SK-N-MC (cell line): ENCODE data around the gene RUNX1.
"Not testable (repeated sequence)": the region's sequence is repeated elsewhere in the genome, so short reads cannot be mapped to it uniquely, and the experiment has no call there.

Experiments
- DNase-seq: peaks from one replicate; pipeline ENCODE4 v3.0.0-alpha.2; 2011; ENCODE audit warnings: low read depth, low spot score
- H3K27ac ChIP-seq: fragments of 200-600 bp; sonication (generic); 2 replicates; pipeline ENCODE4 v1.5.1; 2016; ENCODE audit warnings: mixed run types
- H3K36me3 ChIP-seq: fragments of 200-600 bp; sonication (generic); 2 replicates; pipeline ENCODE4 v1.6.1; 2017; ENCODE audit warnings: antibody characterized with exemption, low read length, mixed read lengths; ENCODE audit not compliant: insufficient read depth
- H3K4me3 ChIP-seq: fragments of 200-600 bp; sonication (generic); 2 replicates; pipeline ENCODE4 v1.5.1; 2016
- H3K9ac ChIP-seq: fragments of 200-600 bp; sonication (generic); 2 replicates; pipeline ENCODE4 v1.8.0; 2017; ENCODE audit warnings: mixed run types, mixed read lengths; ENCODE audit not compliant: insufficient read length
- H3K9me3 ChIP-seq: fragments of 200-600 bp; sonication (generic); 2 replicates; pipeline ENCODE4 v1.6.1; 2017; ENCODE audit warnings: low read depth, mild to moderate bottlenecking, antibody characterized with exemption, low read length, moderate library complexity, mixed read lengths
- EZH2 ChIP-seq: fragments of 200-600 bp; sonication (generic); IDR thresholded peaks from one replicate; pipeline ENCODE4 v1.6.1; 2017; ENCODE audit warnings: antibody characterized with exemption
- FOXP2 ChIP-seq: optimal IDR thresholded peaks from 2 replicates; pipeline ENCODE3; 2011; ENCODE audit warnings: mild to moderate bottlenecking, moderate library complexity; ENCODE audit not compliant: insufficient read depth; ENCODE audit errors: extremely low read length, control extremely low read depth
- POLR2AphosphoS5 ChIP-seq: IDR thresholded peaks from 2 replicates; pipeline ENCODE4 v1.6.1; 2012; ENCODE audit warnings: mild to moderate bottlenecking, low read depth, low read length, borderline replicate concordance

Gene RUNX1

GRCh38 chr21:34970566-34970965 is 78.5 kb downstream of the RUNX1 start:
- no peak overlapping the region for H3K4me3 ChIP-seq
- TF ChIP-seq FOXP2 (no peak), EZH2 (no peak), POLR2AphosphoS5 (no peak)
- no peak for DNase-seq
- H3K36me3 ChIP-seq = no peaks in the 10 kb centered on the region
- no peaks in the 10 kb centered on the region for H3K9me3 ChIP-seq
- H3K27ac ChIP-seq = no peak overlapping the region
- H3K9ac ChIP-seq = no peak overlapping the region

GRCh38 chr21:34970167-34970500 is 79.0 kb downstream of the RUNX1 start:
- TF ChIP-seq POLR2AphosphoS5 (no peak), EZH2 (no peak), FOXP2 (no peak)
- Histone ChIP-seq H3K4me3 (no peak overlapping the region), H3K9me3 (no peaks in the 10 kb centered on the region), H3K36me3 (no peaks in the 10 kb centered on the region), H3K9ac (no peak overlapping the region), H3K27ac (no peak overlapping the region)
- DNase-seq = no peak

DNA sequence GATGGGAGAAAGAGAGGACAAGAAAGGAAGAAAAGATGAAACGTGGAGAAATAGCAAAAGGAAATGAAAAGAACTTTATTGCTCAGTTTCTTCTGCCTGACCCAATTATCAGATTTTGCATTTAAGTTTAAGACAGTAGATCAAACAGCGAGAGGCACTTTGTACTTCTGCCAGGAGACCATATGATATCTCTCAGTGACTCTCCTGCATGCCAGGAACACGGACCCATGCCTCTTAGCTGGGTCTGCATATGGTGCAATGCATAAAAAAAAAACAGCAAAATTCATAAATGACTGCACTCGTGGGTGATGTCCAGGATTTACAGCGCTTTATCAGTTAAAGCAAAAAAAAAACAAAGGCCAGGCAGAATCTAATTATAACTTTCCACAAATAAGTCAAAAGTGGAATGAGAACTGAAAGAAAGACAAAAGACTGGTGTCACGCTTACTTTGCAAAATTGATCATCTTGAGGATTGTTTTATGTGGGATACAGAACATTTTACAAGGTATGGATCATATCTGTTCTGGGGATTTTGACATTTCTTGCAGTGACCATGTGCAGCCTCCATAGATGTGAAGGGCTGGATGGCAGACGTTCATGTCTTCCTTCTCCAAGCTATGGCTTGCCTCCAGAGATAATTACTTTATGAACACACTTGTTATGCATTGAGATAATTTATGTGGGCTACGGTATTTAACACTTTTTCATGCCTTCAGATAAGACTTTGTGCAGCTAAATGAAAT is 79.5 kb downstream of the RUNX1 start:
- H3K27ac ChIP-seq = no peak overlapping the region
- H3K4me3 ChIP-seq = no peak overlapping the region
- no peak for TF ChIP-seq EZH2
- TF ChIP-seq POLR2AphosphoS5 = no peak
- H3K9me3 ChIP-seq = no peaks in the 10 kb centered on the region
- DNase-seq = no peak
- no peak overlapping the region for H3K9ac ChIP-seq
- no peaks in the 10 kb centered on the region for H3K36me3 ChIP-seq

DNA sequence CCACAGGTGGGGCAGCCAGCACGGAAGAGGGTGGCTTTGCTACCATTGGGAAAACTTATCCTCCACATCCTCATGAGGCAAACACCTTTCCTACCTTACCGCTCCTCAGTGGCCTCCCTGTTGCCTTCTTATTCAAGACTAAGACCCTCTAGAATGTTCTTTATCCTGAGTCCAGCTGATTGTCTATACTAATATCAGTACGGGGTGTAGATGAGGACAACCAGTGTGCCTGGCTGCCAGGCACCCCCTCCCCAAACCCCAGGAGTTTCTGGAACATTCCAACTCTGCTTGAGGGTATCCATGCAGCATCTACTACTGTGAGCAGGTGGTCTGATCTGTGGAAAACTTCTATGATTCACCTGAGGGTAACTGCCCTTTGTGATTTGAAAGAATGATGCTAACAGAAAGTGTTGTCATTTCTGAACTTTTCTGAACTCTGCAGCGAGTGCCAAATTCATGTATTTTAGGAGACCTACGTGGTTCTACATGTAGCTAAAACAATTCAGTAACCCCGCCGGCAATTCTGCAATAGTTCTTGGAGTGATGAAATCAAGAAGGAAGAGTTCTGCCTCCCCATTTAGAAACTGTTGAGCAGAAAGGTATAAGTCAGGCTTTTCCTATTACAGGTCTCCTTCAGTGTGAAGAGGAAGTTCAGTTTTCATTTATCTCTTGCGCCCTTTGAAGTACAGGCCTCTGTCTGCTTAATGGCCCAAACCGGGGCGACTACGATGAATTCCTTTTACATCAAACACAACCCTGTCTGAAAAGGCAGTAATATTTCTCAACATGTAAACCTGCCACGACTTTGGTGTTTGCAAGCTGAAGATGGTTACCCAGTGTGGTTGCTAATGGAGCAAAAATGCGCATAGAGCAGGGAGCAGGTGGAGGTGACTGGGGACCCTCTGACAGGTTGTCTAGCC is 80.4 kb downstream of the RUNX1 start:
- TF ChIP-seq FOXP2 (no peak), EZH2 (no peak), POLR2AphosphoS5 (no peak)
- no peak overlapping the region for H3K9ac ChIP-seq
- no peaks in the 10 kb centered on the region for H3K9me3 ChIP-seq
- DNase-seq = no peak
- H3K36me3 ChIP-seq = no peaks in the 10 kb centered on the region
- H3K4me3 ChIP-seq = no peak overlapping the region
- H3K27ac ChIP-seq = no peak overlapping the region

DNA sequence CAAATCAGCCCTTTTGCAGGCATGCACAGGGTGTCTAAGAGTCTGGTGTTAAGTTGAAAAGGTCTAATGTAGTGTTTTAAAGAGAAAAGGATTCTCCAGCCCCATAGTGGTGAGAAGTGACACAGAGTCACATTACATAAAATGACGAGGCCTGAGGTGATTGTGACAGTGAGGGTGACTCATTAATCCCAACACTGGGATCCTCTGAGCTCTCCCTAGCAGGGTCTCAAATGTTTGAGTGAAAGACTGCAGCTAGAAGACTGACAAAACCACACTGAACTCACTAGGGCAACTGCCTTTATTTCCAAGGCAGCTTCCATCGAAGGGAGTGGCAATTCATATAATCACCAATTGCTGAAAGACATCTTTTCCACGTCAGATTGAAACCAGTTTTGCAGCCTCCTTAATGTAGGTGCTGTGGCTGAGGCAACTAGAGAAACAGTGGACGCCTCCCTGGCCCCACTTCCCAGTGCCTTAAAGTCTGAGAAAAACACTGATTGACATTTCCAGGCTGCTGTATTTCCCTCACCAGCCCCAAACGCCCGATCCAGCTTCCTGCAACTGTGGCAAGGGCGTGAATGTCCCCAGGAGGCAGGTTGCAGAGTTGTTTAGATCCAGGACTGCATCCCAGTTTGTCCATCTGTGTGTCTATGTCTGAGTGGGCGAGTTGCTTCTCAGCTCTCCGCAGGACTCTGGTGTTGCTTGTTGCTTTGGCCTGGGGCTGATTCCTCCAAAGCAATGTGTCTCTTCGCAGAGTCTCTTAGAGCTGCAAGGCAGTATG is 81.4 kb downstream of the RUNX1 start:
- no peak for TF ChIP-seq POLR2AphosphoS5
- no peak for TF ChIP-seq EZH2
- TF ChIP-seq FOXP2 = no peak
- Histone ChIP-seq H3K27ac (no peak overlapping the region), H3K9ac (no peak overlapping the region), H3K36me3 (no peaks in the 10 kb centered on the region), H3K9me3 (no peaks in the 10 kb centered on the region), H3K4me3 (no peak overlapping the region)
- no peak for DNase-seq

- not testable (repeated sequence) for H3K9ac ChIP-seq, H3K9me3 ChIP-seq, DNase-seq, H3K36me3 ChIP-seq, H3K27ac ChIP-seq, H3K4me3 ChIP-seq
Observed at GRCh38 chr21:34966881-34967280, 82.2 kb downstream of the RUNX1 start.

DNA sequence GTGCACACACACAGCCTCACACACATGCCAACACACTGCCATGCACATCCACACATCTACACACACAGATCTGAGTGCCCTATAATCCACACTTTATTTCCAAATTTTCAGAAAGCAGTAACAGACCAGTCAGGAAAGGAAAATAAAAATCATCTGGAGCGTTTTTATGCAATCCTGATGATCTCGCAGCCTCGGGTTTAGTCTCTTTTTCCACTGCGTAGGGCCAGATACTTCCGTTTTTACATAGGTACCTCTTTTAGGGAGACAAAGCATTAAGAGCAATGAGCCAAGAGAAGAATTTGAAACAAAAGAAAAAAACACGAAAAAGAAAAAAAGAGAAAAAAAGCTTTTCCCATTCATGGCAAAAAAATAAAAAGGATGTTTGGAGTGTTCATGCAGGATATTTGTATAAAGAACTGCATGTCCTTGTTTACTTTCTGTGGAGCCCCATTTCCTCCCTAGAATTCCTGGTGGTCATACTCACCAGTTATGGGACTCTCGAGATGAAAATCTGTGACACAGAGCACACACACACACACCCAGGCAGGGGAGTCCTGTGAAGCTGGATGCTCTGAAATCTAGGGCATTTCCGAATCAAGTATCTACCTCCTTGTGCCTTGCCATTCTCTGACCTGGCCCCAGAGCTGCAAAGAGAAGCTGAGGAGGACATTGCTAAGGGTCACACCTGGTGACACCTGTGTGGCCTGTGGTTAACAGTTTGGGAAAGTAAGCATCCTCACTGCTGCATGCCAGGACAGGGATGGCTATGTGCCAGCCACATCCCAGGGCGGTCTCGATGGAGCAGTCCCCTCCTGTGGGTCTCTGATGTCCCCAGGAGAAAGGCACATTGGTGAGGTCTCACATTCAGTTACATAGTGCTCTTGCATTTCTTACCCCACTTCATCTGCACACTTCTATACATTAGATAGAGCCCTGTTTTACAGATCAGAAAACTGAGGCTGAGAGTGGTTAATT is 83.6 kb downstream of the RUNX1 start:
- TF ChIP-seq POLR2AphosphoS5 = no peak
- TF ChIP-seq EZH2 = no peak
- TF ChIP-seq FOXP2 = no peak
- Histone ChIP-seq H3K9me3 (no peaks in the 10 kb centered on the region), H3K36me3 (no peaks in the 10 kb centered on the region), H3K9ac (no peak overlapping the region), H3K4me3 (no peak overlapping the region), H3K27ac (no peak overlapping the region)
- DNase-seq = no peak
